Gastroesophageal sphincter (tissue), 3 donors: Measurements from ENCODE around the gene SMURF1.

Experiments used
- CTCF ChIP-seq, 4 experiments: fragments of 200-600 bp in 2 of 4; fragments of 450-650 bp in 2 of 4; sonication (generic) in 1 of 4; IDR thresholded peaks; one replicate each; pipeline ENCODE4 v1.5.1; 2017 to 2019; ENCODE audit warnings: antibody characterized with exemption in 4 of 4, mild to moderate bottlenecking in 2 of 4, moderate library complexity in 2 of 4
- EP300 ChIP-seq: sonication (generic); formaldehyde crosslinking; IDR thresholded peaks from one replicate; pipeline ENCODE4 v1.6.1; 2017; ENCODE audit warnings: antibody characterized with exemption, mild to moderate bottlenecking
- POLR2A ChIP-seq, 2 donors: fragments of 450-650 bp; IDR thresholded peaks; one replicate each; pipeline ENCODE4 v1.6.1; 2017; ENCODE audit warnings: antibody characterized with exemption in 2 of 2, mild to moderate bottlenecking in 2 of 2, moderate library complexity in 1 of 2
- POLR2AphosphoS5 ChIP-seq: sonication (generic); formaldehyde crosslinking; IDR thresholded peaks from one replicate; pipeline ENCODE4 v1.6.1; 2017; ENCODE audit warnings: antibody characterized with exemption

- no peak for TF ChIP-seq EP300
- TF ChIP-seq CTCF (IDR thresholded peaks at IDR 0.05), result no peak
- TF ChIP-seq POLR2A (IDR thresholded peaks at IDR 0.05), result no peak
- no peak for TF ChIP-seq POLR2AphosphoS5
Measured at GRCh38 chr7:98981701-98982100, 162.2 kb downstream of the SMURF1 start.
